ENCODE data around the gene SDHAF3.
"Not testable (repeated sequence)": the region's sequence is repeated elsewhere in the genome, so short reads cannot be mapped to it uniquely, and the experiment has no call there.

SDHAF3 gene

DNA sequence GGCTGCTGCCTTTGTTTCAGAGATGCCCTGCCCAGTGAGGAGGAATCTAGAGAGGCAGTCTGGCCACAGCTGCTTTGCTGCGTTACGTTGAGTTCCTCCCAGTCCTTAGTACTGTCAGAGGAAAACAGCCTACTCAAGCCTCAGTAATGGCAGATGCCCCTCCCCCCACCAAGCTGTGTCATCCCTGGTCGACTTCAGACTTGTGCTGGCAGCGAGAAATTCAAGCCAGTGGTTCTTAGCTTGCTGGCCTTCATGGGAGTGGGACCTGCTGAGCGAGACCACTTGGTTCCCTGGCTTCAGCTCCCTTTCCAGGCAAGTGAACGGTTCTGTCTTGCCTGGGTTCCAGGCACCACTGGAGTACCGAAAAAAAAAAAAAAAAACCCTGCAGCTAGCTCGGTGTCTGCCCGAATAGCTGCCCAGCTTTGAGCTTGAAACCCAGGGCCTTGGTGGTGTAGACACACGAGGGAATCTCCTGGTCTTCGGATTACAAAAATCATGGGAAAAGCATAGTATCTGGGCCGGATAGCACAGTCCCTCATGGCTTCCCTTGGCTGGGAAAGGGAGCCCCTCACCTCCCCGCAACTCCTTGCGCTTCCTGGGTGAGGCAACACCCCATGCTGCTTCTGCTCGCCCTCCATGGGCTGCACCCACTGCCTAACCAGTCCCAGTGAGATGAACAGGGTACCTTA, 9.1 kb downstream of the SDHAF3 start:
- DNase-seq (ENCODE audit: low read depth), result no peak

GRCh38 chr7:97128736-97129135, 11.2 kb downstream of the SDHAF3 start:
- no peak for DNase-seq (ENCODE audit: low read depth)

DNA sequence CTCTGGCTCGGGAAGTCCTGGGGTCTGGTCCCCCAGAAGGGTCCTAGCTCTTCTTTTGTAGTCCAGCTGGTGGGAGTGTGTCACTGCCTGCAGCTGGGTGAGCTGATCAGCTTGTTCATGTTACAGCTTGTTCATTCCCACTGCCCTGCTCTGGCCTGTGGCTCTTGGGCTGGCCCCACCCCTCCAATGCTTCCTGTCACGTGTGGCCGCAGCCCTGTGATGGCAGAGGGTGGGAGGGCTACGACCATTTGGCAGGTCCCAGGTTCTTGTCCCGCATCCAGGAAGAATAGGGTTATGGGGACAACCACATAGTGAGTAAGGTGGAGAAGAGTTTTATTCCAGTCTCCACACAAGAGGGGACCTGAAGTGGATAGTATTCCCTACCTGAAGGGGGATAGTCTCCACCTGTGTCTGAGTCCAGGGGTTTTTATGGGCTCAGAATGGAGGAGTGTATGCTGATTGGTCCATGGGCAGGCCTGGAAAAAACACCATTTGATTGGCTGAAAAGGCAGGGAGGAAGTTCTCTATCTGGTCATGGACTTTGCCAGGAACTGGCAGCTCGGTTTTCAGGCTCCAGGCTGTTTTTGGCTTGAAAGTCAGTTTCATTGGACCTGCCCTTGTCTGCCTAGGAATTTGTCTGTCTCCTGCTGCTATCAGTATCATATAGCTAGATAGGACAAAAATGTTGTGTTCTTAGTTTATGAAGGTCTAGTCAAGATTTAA, 13.1 kb downstream of the SDHAF3 start:
- DNase-seq (ENCODE audit: low read depth), result no peak

DNA sequence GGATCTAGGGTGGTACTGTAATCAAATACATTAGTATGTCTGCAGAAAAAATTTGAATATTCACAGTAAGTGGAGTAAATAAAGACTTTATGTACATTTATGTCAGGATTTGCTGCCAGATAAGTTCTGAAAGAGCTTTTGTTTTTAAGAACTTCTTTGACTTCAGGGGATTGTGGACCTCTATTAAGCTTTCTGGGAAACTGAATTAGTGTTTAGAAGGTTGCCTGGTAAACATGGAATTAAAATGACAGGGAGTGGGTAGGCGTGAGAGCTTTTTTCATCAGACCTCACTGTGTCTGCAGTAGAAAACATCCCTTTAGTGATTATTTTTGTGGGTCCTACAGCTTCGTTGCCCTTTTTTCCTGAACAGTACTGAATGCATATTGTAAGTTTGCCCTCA, 15.7 kb downstream of the SDHAF3 start:
- DNase-seq (ENCODE audit: low read depth), result no peak

DNA sequence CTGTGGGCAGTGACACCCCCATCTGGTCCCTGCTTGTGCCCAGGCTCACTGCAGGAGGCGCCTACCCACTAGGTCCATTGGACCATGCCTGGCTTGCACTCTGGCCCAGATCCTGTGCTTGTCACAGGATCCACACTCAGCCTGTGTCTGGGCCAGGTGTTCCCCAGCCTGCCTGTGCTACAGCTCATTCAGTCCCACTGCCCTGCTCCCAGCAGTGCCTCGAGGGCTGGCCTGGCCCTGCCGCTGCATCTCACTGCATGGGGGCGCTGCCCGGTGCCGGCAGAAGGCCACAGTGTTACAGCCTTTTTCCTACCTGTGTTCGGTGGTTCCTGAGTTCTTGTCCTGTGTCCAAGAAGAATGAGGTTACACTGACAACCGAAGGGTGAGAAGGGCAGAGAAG, 21.3 kb downstream of the SDHAF3 start:
- DNase-seq (ENCODE audit: low read depth), result no peak

GRCh38 chr7:97145068-97145467, 27.6 kb downstream of the SDHAF3 start:
- DNase-seq (ENCODE audit: low read depth), result peak; percentile 23

DNA sequence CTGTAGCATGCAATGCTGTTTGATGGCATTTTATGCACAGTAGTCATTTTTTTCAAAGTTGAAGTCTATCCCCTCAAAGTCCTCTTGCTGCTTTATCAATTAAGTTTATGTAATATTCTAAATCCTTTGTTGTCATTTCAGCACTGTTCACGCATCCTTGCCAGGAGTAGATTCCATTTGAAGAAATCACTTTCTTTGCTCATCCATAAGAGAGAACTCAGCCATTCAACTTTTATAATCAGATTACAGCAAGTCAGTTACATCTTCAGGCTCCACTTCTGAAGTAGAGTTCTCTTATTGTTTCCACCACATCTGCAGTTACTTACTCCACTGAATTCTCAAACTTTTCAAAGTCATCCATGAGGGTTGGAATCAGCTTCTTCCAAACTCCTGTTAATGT, 32.3 kb downstream of the SDHAF3 start:
- DNase-seq (ENCODE audit: low read depth), result no peak

- no peak for DNase-seq (ENCODE audit: low read depth)
Observed at GRCh38 chr7:97155897-97156418, 38.5 kb downstream of the SDHAF3 start.

DNA sequence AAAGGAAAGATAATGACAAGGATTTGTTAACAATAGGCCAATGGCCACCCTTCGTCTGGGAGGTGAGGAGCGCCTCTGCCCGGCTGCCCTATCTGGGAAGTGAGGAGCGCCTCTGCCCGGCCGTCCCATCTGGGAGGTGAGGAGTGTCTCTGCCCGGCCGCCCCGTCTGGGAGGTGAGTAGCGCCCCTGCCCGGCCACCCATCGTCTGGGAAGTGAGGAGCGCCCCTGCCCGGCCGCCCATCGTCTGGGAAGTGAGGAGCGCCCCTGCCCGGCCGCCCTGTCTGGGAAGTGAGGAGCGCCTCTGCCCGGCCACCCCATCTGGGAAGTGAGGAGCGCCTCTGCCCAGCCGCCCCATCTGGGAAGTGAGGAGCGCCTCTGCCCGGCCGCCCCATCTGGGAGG, 42.5 kb downstream of the SDHAF3 start:
- not testable (repeated sequence) for DNase-seq (ENCODE audit: low read depth)

DNA sequence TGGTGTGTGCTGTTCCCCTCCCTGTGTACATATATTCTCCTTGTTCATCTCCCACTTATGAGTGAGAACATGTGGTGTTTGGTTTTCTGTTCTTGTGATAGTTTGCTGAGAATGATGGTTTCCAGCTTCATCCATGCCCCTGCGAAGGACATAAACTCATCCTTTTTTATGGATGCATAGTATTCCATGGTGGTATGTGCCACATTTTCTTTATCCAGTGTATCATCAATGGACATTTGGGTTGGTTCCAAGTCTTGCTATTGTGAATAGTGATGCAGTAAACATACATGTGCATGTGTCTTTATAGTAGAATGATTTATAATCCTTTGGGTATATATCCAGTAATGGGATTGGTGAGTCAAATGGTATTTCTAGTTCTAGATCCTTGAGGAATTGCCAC, 44.1 kb downstream of the SDHAF3 start:
- DNase-seq (ENCODE audit: low read depth), result not testable (repeated sequence)

DNA sequence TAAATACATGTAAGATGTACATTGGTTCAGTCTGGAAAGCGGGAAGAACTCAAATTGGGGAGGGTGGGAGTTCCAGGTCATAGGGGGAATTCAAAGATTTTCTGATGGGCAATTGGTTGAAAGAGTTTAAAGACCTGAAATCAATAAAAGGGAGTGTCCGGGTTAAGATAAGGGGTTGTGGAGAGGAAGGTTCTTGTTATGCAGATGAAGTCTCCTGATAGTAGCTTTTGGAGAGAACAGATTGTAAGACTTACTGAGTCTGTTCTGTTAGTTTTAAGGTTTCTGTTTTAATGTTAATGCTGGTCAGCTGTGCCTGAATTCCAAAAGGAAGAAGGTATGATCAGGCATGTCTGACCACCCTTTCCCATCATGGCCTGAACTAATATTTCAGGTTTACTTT, 48.8 kb downstream of the SDHAF3 start:
- no peak for DNase-seq (ENCODE audit: low read depth)

- no peak for DNase-seq (ENCODE audit: low read depth)
Observed at GRCh38 chr7:97167176-97167575, 49.7 kb downstream of the SDHAF3 start.

DNA sequence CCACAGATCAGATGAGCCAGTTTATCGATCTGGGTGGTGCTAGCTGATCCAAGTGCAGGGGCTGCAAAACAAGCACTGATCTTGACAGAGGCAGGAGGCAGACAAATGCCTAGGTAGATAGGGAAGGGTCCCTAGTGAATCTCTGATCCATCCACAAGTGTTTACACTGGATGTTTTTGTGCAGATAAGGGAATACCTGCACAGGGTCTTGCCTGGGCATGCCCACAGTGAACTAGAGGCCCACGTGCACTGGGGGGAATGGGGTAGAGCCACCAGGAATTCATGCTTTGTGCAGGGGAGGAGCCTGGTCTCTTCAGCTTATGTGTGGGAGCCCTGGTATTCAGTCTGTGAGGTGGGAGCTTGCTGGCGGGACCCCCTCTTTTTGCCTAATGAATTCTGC, 50.3 kb downstream of the SDHAF3 start:
- no peak for DNase-seq (ENCODE audit: low read depth)

DNA sequence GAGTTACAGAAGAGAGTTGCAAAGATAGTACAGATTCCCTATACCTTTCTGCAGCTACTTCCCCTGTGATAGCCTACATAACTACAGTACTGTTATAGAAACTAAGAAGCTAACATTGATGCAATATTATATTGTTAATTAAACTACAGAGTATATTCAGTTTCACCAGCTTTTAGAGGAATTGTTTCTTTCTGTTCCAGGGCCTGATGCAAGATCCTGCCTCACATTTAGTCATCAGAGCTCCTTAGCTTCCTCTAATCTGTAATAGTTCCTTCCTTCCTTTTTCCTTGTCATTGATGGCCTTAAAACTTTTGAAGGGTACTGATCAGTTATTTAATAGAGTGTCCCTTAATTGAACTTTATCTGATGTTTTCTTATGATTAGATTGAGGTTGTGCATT, 56.8 kb downstream of the SDHAF3 start:
- no peak for DNase-seq (ENCODE audit: low read depth)

GRCh38 chr7:97179454-97180104, 62.1 kb downstream of the SDHAF3 start:
- DNase-seq (ENCODE audit: low read depth), result peak; percentile 55

GRCh38 chr7:97187067-97187466, 69.6 kb downstream of the SDHAF3 start:
- DNase-seq (ENCODE audit: low read depth), result peak; percentile 2

- DNase-seq (ENCODE audit: low read depth), result not testable (repeated sequence)
Observed at GRCh38 chr7:97196174-97196573, 78.7 kb downstream of the SDHAF3 start.

GRCh38 chr7:97198596-97198995, 81.1 kb downstream of the SDHAF3 start:
- no peak for DNase-seq (ENCODE audit: low read depth)

DNA sequence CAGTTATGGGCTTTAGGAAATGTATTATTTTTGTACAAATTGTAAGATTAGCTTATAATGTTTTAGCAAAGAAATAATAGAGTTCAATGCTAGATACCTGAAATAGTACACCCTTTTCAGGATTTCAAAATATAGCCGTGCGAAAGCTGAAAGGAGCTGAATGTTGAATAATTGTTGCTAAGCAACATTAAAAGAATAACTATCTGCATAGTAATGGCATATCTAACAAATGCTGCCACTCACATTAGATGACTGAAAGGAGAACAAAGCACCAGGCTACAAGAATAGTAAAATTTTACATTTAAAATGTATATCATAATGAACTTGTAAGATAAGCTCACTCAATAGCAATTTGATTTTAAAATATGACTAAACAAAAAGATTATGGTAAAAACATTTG, 82.5 kb downstream of the SDHAF3 start:
- no peak for DNase-seq (ENCODE audit: low read depth)

- no peak for DNase-seq (ENCODE audit: low read depth)
Observed at GRCh38 chr7:97203957-97204356, 86.5 kb downstream of the SDHAF3 start.

- DNase-seq (ENCODE audit: low read depth), result no peak
Observed at GRCh38 chr7:97204821-97205220, 87.3 kb downstream of the SDHAF3 start.

DNA sequence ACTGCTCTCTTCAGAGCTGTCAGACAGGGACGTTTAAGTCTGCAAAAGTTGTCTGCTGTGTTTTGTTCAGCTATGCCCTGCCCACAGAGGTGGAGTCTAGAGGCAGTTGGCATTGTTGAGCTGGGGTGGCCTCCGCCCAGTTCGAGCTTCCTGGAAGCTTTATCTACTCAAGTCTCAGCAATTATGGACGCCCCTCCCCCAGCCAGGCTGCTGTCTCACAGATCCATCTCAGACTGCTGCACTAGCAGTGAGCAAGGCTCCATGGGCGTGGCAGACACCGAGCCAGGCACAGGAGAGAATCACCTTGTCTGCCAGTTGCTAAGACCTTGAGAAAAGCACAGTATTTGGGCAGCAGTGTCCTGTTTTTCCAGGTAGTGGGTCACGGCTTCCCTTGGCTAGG, 98.1 kb downstream of the SDHAF3 start:
- DNase-seq (ENCODE audit: low read depth), result no peak

DNA sequence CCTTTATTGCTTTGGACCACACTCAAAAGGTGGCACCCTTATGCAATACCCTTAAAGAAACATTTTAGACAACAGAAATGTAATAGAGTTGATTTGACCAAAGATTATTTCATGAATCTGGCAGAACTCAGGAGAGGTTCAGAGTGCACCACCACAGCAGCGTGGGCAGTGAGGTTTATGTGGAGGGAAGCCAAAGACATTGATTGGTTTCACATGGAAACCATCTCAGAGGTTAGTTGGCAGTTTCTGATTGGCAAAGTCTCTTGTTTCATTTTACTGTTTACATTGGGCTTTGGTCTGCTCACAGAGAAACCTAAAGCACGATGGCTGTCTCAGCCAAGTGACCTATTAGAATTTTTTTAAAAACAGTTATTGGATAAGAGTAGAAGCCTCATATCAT, 101.3 kb downstream of the SDHAF3 start:
- no peak for DNase-seq (ENCODE audit: low read depth)
